H1 (cell line): Measurements from ENCODE around the gene MYO15B. TPM values are rescaled to one million over a fixed set of nuclear protein-coding genes. Genes with fewer than 3 reads are reported as not detected.

Experiments
- CEBPB ChIP-seq: IDR thresholded peaks from 2 replicates; pipeline ENCODE4 v1.6.1; 2012; ENCODE audit warnings: low read depth, low read length
- FOSL1 ChIP-seq: IDR thresholded peaks from 2 replicates; pipeline ENCODE4 v1.6.1; 2011; ENCODE audit warnings: mild to moderate bottlenecking, low read depth, low read length, moderate library complexity; ENCODE audit not compliant: insufficient read depth
- GTF2F1 ChIP-seq: IDR thresholded peaks from 2 replicates; pipeline ENCODE4 v1.6.1; 2012; ENCODE audit warnings: low read depth, low read length, improper control_type of control experiment, borderline replicate concordance
- KDM4A ChIP-seq: IDR thresholded peaks from one replicate; pipeline ENCODE4 v1.7.1; 2012; ENCODE audit warnings: low read depth, mild to moderate bottlenecking, moderate library complexity, low read length, inconsistent platforms; ENCODE audit not compliant: severe bottlenecking
- TAF1 ChIP-seq: IDR thresholded peaks from 2 replicates; pipeline ENCODE4 v1.6.1; 2011; ENCODE audit warnings: mild to moderate bottlenecking, low read depth, low read length
- polyA plus RNA-seq, 7 experiments: library from polyadenylated mRNA; depleted of rRNA in 3 of 7; stranded (reverse) in 5 of 7; unstranded in 2 of 7; fragments of >200 nt in 5 of 7; fragments of 200-250 nt in 2 of 7; gene quantifications; 1 replicate in 5 of 7; 2 replicates in 1 of 7; 4 replicates in 1 of 7; pipeline versions ENCODE4 v1.2.1 to v1.2.3, GENCODE V29; 2011 to 2013; ENCODE audit warnings: missing spikeins in 2 of 7, mixed read lengths in 2 of 7
- total RNA-seq: library from RNA; stranded (reverse); fragmentation: NEBNext Ultra II Directional; extraction: Animal tissue kit (Norgen Biotek cat#: 25700); gene quantifications from 2 replicates; pipeline ENCODE4 v1.2.1, GENCODE V29; 2021

Gene MYO15B
- total and polyA plus RNA-seq, 2 of the 8 experiments (the other 6 are each of a cell fraction or from before 2014, with no cell fraction given) = 7.1 to 11.2 TPM

DNA sequence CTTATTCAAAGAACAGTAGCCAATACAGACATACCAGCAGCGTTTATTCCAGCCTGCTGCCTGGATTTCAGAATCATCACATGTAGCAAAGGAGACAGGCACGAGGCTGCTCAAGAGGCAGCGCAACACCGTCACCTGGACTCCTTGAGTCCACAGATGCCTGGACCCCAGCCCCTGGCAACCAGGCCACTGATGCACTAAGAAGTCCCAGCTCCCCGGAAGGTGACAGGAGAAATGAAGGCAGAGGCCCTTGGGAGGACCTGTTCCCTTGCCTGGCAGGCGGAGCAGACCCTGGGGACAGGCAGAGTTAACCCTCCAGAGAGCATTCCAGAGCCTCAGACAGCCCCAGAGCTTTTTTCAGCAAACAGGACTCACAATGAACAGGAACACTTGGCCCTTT lies 62.1 kb downstream of the MYO15B start (continued):
- TF ChIP-seq GTF2F1 (no peak), CEBPB (no peak), FOSL1 (no peak), KDM4A (no peak), TAF1 (no peak)
